GM21515 (cell line): Measurements from ENCODE around the gene ZMIZ1.

Source experiments
- ATAC-seq: cut with Tn5 transposase; IDR thresholded peaks from one replicate; pipeline ENCODE4 v1.9.1; 2021; ENCODE audit not compliant: unreplicated experiment

ZMIZ1 gene

GRCh38 chr10:79243181-79244067 lies 174.7 kb downstream of the ZMIZ1 start:
- ATAC-seq, result peak; percentile 39

GRCh38 chr10:79244068-79244442 lies 175.3 kb downstream of the ZMIZ1 start:
- no peak for ATAC-seq

GRCh38 chr10:79244841-79245504 lies 176.2 kb downstream of the ZMIZ1 start:
- ATAC-seq, result peak; percentile 36

GRCh38 chr10:79245539-79246208 lies 176.9 kb downstream of the ZMIZ1 start:
- no peak for ATAC-seq

- ATAC-seq, result no peak
These were observed 177.4 kb downstream of the ZMIZ1 start for GRCh38 chr10:79246209-79246581.

GRCh38 chr10:79246606-79247275 lies 178.0 kb downstream of the ZMIZ1 start:
- ATAC-seq, result no peak

- no peak for ATAC-seq
These were observed 178.8 kb downstream of the ZMIZ1 start for GRCh38 chr10:79247373-79248137.

- ATAC-seq, result no peak
These were observed 179.8 kb downstream of the ZMIZ1 start for GRCh38 chr10:79248341-79249185.

GRCh38 chr10:79249186-79250121 lies 180.7 kb downstream of the ZMIZ1 start:
- ATAC-seq, result peak; percentile 53

GRCh38 chr10:79250259-79250658 lies 181.5 kb downstream of the ZMIZ1 start:
- ATAC-seq, result no peak

GRCh38 chr10:79252450-79252849 lies 183.7 kb downstream of the ZMIZ1 start:
- ATAC-seq, result no peak

- no peak for ATAC-seq
These were observed 184.2 kb downstream of the ZMIZ1 start for GRCh38 chr10:79252971-79253370.

GRCh38 chr10:79253704-79254103 lies 184.9 kb downstream of the ZMIZ1 start:
- no peak for ATAC-seq

- no peak for ATAC-seq
These were observed 185.7 kb downstream of the ZMIZ1 start for GRCh38 chr10:79254333-79255006.

- ATAC-seq, result no peak
These were observed 186.3 kb downstream of the ZMIZ1 start for GRCh38 chr10:79255007-79255507.

GRCh38 chr10:79256264-79256806 lies 187.6 kb downstream of the ZMIZ1 start:
- ATAC-seq, result no peak

- no peak for ATAC-seq
These were observed 190.1 kb downstream of the ZMIZ1 start for GRCh38 chr10:79258894-79259293.
